NCI-H748 treated with DMSO at 0.1 percent for 48 hours (cell line): Measurements from ENCODE around the gene JAZF1.
A peak's percentile ranks its signal among the peaks of the same experiment; 100 is the strongest.
"Not testable (repeated sequence)": the region's sequence is repeated elsewhere in the genome, so short reads cannot be mapped to it uniquely, and the experiment has no call there.

Source experiments
- DNase-seq: peaks from one replicate; lab custom pipeline; 2025; lab: John Stamatoyannopoulos, UW

JAZF1 gene

DNA sequence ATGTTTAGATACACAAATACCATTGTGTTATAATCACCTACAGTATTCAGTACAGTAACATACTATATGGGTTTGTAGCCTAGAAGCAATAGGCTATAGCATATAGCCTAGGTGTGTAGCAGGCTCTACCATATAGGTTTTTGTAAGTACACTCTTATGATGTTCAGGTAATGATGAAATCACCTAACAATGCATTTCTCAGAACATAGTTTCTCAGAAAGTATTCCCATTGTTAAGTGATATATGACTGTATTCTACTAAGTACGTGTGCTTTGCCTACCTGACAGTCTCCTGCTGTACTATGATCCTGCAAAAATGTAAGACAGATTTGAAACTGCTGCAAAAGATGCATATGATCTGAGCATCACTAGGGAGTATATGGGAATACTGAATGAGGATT lies 137.9 kb downstream of the JAZF1 start:
- no peak for DNase-seq

DNA sequence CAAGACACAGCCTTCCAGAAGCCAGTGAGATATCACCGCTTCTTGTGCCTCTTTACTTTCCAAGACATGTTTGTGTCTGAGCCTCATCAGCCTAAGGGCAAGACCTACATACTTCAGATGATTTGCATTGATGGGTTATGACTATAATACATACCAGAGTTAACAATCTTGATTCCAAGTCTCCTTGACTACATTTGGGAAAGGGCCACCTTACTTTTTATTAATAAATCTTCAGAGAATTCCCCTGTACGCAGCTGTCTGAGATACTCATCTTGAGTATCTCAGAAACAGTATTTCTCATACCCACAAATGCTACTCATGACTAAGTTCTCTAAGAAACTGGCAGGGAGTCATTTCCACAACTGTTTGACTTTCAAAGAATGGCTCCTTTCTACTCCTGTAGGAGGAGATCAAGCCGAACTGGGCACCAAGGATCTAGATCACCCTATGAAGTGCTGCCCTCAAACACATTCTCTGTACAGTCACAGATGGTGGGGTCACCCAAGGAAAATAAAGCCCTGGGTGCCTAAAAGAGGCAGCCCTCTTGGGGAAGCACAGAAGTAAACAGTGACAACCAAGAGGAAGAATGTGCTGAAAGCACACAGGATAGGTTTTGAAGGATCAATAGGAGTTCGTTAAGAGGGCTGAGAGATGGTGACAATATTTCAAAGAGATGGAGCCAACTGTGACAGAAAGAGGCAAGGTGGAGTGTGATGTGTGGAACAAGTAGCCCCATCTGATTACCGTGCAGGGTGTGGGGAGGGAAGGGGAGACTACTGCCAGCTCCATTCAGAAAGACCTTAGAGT lies 138.9 kb downstream of the JAZF1 start:
- DNase-seq, result no peak

DNA sequence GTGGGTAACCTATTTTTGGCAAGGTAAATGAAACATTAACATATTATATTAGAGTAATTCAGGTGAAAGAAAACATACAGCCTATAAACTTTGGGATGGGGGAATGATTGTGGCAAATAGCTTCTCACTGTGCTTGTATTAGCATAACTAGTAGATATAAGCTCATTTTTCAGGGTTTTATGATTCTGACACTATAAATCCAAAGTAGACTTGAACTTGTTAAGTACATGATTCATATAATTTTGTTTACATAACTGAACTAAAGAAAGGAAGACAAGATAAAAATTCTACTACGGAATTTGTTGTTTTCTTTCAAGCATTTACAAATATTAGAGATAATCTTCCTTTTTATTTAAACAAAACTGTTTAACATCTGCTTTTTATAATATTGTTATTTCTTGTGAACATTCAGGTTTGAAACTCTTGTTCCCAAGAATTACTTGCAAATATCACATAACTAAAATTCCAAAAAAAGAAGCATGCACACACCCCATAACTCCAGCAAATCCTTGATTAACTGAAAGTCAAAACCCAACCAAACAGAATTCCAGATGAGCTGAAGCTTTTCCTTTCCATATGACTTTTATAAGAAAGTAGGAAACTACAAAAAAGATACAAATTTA lies 142.3 kb downstream of the JAZF1 start:
- DNase-seq, result no peak

DNA sequence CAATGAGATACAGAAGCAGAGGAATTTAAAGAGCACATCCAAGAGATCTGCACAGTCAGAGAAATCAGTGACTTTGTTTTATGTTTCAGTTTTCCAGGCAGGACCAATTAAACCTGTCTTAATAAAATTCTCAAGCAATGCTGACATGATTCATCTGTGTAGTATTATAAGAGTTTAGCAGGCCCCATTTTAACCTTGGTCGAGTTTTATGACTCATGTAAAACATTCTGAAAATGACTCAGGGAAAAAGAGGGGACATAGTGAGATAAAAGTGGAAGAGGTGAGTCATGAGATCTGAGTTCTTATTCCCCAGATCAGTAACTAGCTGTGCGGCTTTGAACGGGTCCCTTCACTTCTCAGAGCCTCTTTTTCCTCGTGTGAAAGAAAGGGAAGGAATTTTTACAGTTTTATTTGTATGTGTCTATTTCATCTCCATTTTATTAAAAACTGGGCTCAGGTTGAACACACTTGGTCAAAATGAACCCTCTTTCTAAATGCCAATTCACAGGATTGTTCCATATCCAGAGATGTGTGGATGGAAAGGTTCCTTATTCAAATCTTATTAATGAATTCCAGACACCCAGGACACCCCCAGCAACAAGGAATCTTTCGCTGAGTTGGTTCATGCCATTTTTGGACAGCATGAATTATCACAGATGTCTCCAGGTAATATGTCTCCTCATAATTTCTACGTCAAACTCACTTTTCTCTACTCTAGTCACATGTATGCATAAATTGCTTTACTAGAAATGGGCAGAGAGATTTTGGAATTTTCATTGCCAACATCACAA lies 143.2 kb downstream of the JAZF1 start:
- DNase-seq, result no peak

DNA sequence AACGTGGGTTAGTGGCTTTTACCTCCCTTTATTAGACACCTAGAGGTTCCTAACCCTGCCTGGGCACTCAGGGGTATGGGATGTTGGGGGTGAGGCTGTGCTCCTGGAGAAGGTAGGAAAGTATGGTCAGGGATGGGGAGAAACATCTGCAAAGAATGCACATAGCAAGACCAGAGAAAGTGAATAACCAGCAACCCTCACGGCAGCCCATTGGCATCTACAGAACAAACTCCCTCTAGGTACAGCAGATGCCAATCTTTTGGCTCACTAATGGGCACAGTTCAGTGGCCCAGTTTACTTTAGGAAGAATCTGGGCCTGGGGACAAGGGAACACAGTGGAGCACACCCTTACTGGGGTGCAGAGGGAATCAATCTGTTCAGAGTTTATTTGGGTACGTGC lies 143.9 kb downstream of the JAZF1 start:
- no peak for DNase-seq

DNA sequence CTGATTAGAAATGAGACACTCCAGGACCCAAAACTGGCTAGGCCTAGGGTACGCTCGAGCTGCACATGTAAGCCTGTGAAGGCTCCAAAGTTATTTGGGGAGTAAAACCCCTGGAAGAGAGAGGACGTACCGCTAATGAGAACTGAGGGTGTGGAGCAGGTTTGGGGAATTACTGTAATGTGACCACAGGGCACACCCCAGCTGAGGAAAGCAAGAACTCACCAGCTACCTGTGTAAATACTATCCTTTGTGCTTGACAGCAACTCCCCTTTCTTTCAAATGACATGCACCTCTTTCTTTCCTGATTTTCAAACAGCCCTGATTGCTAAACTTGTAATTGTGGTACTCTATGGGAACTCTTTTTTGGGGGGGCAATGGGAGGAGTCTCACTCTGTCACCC lies 147.2 kb downstream of the JAZF1 start:
- DNase-seq, result no peak

DNA sequence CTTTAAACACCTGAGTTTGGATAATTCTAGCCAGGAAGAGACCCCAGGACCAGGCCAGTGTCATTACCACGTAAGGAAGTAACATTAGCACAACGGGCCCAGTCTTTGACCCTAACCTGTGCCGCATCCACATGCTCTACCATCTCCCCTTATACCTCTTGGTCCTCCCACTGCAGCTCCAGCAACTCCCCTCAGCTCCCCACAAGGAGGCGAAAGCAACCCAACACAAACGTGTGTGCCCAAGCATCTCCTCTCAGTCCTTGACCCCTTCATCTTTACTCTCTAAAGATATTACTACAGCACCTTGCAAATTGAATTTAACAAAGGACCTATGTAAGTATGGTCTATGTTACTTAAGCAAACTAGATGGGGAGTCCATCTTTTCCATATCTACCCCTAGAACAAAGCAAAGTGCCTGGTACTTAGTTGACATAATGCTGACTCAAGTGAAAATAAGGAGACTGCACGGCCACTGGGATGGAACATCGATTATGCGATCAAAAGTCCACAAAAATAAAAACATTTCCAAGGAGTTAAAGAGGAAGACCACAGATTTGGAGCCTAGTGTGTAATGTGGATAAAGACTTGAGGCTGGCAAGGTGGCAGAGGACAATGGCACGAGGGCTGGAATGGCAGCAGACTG lies 147.7 kb downstream of the JAZF1 start:
- no peak for DNase-seq

DNA sequence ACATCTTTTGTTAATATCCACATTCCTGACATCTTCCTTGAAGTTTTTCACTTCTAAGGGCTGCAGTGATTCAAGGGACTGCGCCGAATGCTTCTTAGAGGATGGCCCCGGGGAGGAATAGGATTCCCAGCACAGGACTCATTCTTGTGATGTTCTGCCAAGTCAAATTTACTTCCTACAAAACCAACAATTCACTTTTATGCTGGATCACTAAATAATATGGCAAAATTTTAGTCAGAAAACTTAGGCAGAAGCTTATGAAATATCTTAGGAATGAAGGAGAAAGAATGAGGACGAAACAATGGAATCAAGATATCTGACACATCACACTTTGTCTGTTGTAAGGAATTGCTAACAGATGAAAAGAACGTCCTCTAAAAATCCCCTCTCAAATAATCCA lies 151.5 kb downstream of the JAZF1 start:
- no peak for DNase-seq

DNA sequence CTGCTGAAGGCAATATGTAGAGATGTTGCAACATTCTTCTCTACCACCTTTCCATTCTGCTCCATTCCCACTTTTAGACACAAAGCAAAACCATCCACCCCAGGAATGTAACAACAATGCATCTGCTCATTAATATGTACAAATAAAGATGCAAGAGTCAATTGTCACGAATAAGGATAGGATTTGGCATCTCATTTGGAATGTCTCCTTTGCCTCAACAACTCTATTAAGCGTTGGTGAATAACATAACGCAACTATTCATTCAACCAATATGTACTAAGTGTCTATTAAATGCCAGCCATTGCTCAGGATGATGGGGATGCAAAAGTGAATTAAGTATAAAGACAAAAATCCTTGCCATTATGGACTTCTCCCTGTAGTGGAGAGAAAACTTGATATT lies 152.1 kb downstream of the JAZF1 start:
- no peak for DNase-seq

DNA sequence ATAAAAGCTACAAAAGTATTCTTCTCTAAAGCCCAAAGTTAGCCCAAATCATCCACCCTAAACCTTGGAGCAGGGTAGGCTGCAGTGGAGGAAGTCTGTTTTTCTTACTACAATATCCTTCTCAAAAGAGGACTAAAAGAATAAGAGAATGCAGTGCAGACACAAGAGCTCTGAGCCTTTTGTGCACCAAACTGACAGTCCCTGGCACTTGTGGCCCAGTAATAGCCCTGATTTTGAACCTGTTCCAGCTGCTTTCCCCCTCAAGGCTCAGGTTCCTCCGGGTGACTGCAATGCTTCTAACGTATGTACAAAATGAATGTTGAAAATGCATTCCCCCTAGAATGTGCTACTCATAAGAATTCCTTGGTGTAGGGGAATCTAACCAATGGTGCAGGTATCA lies 154.4 kb downstream of the JAZF1 start:
- no peak for DNase-seq

DNA sequence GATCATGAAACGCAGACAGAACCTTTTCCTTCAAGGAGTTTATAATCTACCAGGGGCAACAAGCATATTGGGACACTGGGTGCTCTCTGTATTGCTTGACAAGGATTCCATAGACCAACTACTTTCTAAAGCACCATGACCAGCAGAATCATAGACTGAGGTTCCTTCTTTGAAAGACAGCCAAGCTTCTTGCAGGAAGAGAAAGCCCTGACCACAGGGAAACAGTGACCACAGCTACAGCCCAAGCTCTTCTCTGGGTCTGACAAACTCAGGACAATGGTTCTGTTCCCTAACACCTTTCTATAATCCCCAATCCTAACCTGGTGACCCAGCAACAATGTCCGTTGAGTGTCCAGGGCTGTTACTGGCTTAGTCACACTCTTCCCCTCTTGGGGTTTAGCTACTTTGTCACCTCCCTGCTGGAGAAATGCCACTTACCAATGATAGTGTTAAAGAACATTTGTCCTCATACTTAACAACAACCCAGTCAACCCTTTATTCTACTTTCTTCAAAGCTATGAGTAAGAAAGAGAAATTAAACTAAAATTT lies 155.7 kb downstream of the JAZF1 start:
- no peak for DNase-seq

DNA sequence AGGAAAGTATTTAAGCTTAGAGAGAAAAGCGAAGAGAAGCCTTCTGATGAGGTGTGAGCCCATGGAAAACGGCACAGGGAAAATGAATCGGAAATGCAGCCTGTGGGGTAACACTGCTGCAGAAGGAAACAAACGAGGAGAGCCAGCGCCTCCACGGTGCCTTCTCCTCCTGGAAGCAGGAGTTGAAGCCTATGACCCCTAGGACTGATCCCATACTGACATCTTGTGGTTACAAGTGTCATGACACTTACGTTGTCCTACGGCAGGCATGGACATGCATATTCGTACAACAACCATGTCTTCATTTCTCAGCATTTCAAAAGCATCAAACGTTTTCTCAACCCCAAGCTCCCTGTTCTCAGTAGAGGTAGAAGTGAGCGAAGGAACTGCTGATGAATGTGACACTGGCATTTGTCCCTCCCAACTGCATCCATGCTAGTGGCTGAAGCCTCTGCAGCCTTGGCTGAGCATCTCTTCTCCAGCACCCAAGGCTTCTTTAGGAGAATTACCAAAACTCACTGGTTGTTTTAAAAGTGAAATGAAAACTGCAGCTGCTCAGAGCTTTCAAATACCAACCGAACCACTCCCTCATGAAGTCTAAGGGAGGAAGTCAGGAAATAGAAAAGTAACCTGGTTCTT lies 160.2 kb downstream of the JAZF1 start:
- DNase-seq, result peak; percentile 57

DNA sequence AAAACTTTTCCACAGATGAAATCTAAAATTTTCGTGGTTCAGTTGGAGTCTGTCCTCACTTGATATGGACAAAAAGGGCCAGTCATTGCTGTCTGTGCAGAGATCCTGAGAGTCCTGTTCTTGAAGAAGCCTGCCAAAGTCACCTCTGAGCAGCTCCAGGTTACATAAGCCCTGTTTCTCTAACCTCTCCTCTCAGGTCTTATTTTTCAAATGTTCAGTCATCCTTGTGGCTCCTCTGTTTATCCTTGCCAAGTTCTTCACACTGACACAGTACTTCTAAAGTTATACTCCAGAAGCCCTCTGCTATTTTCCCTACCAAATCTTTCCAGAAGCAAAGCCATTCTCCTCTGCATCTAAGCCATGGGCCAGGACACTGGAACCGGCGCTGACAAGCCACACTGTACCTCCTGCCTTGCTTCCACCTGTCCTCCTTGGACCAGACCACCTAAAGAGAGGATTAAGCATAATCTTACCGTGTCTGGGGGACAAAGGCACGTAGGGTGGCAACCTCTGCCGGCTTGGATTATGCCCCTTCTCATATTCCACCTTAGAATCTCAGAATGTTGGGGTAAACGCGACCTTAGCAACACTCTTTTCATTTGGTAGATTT lies 161.6 kb downstream of the JAZF1 start:
- DNase-seq, result no peak

DNA sequence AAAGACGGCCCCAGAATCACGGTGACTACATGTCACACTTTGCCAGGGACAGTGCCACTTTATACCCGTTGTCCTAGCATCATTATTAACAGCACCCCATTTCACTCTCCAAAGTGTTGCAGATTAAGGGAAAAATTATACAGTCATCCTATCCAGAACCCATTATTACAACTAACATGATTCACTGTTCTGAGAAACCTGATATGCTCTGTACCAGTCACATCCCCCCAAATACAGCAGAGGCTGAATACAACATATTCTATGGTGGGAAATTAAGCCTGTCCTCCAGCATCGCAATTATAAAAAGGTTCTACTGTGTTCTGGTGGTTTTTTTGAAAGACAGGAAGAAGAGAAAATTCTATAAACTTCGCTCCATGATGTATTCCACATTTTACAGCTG lies 162.1 kb downstream of the JAZF1 start:
- no peak for DNase-seq

DNA sequence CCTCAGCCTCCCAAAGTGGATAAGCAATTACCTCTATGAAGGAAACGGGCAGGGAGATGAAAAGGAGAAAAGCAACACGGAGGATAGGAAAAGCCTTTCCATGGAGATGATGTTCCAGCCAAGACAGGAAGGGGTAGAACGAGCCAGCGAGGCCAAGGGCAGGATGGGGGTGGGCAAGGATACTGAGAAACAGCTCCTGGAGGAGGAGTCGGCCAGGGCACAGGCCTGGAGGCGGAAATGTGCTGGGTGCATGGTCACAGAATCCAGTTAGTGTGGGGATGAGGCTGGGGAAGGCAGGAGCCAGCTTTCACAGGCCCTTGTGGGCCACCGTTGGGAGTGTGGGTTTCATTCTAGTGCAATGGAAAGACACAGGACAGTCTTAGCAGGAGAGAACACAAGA lies 162.6 kb downstream of the JAZF1 start:
- DNase-seq, result no peak

DNA sequence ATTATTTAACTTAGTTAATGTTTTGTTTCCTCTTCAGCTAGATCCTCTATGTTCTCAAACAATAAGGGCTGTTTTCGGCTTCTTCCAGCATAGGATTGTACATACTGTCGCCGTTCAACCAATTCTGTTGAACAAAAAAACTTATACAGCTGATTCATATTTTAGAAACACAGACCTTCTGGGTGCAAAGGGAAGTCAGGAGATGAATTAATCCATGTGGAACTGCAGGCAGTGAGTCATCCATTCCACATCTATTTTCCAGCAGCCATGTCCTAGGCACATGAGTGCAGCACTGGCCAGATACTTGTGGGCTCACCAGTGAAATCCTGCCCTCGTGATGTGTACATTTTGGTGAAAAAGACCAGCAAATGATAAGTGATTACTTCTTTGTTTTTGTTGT lies 163.2 kb downstream of the JAZF1 start:
- no peak for DNase-seq

DNA sequence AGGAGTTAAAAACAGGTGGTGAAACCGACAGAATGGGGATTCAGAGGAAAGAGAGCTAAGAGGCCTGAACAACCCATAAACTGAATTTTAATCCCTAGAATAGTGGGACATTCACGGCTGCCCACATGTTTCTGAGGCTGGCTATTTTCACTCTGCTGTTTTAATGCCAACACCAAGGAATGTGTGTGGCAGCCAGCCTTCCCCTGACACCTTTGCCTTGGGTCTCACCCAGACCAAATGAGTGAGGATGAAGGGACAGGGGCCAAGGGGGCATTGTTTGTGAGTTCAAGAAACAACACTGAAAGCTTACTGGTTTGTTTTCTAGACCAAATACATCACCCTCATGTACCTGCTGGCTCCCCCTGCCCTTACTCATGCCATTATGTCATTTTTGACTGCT lies 164.3 kb downstream of the JAZF1 start:
- no peak for DNase-seq

DNA sequence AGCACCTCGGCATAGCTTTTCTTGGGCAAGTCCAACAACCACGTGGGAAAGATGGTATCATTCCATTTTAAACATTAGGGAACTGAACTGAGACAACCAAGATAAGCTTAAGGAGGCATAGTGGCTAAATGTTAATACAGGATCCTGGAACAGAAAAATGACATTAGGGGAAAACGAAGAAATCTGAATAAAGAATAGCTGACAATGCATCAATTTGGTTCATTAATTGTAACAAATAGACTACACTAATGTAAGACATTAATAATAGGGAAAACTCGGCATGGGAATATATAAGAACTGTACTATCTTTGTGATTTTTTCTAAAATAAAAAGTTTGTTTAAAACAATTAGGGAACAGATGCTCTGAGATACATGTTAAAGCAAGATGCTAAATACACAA lies 165.4 kb downstream of the JAZF1 start:
- no peak for DNase-seq

DNA sequence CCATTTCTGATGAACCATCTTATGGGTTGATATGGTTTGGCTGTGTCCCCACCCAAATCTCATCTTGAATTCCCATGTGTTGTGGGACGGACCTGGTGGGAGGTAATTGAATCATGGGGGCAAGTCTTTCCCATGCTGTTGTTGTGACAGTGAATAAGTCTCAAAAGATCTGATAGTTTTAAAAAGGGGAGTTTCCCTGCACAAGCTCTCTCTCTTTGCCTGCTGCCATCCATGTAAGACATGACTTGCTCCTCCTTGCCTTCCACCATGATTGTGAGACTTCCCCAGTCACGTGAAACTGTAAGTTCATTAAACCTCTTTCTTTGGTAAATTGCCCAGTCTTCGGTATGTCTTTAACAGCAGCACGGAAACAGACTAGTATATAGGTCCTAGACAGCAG lies 166.3 kb downstream of the JAZF1 start:
- not testable (repeated sequence) for DNase-seq

DNA sequence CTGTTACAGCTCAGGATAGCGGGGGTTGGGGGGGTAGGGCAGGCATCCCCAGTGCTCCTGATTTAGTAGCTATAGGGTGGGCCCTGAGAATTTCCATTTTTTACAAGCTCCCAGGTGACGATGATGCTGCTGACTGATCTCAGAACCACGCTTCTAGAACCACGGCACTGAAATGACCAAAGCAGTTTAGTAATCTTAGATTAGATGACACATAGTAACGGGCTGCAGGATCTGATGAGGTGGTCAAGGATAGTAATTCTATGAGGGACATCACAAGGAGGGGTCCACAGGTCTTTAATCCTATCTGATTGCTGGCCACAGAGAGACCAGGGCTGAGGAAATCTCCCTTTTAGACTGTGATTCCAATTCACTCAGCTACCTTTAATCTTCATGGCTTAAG lies 167.2 kb downstream of the JAZF1 start:
- DNase-seq, result no peak

DNA sequence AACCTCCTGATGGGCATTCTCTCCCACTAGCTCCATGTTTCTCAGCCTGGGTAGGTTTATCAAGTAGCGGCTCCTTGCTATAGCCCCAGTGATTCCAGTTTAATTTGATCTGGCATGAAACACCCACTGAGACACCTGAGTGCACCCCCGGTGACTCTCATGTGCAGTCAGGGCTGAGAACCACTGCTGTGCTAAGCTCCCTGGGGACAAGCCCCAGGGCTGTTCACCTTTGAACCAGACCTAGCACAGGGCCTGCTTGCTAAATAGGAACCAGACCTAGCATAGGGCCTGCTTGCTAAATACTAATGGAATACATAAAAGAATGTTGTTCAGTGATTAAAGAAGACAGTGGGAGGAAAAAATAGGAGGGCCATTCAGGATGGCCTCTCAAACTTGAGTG lies 167.6 kb downstream of the JAZF1 start:
- DNase-seq, result no peak
